ENCODE data around the gene TMEM179B.
A peak's percentile ranks its signal among the peaks of the same experiment; 100 is the strongest.
"Not testable (repeated sequence)": the region's sequence is repeated elsewhere in the genome, so short reads cannot be mapped to it uniquely, and the experiment has no call there.

Gene TMEM179B

GRCh38 chr11:62760867-62761227 is 26.4 kb upstream of the TMEM179B start:
- H3K9ac ChIP-seq (ENCODE audit: low read length in 5 of 5); H3K9me3 ChIP-seq (ENCODE audit: control insufficient read depth in 5 of 5, low read length in 5 of 5); H3K27me3 ChIP-seq (ENCODE audit: control insufficient read depth in 5 of 5, insufficient read depth in 4 of 5, low read length in 5 of 5); H3K27ac ChIP-seq (ENCODE audit: low read depth, low read length): not testable (repeated sequence)
- Histone ChIP-seq H3K36me3 (ENCODE audit: control insufficient read depth in 5 of 5, insufficient read depth in 5 of 5, low read length in 5 of 5) (peaks cover 0 to 13% (median 7%) of the 10 kb centered on the region in 5 donors), H3K4me3 (ENCODE audit: low read depth in 1 of 5, low read length in 5 of 5) (peak overlapping the region; percentile 11 to 92 (median 48)), H3K4me1 (ENCODE audit: control insufficient read depth in 5 of 5, insufficient read depth in 5 of 5, low read length in 5 of 5) (peaks cover 4 to 18% (median 15%) of the 10 kb centered on the region in 5 donors)

GRCh38 chr11:62770778-62771143 is 16.4 kb upstream of the TMEM179B start:
- Histone ChIP-seq H3K4me1 (ENCODE audit: control insufficient read depth in 5 of 5, insufficient read depth in 5 of 5, low read length in 5 of 5) (peaks cover 7 to 24% (median 20%) of the 10 kb centered on the region in 5 donors), H3K9me3 (ENCODE audit: control insufficient read depth in 5 of 5, low read length in 5 of 5) (no peaks in the 10 kb centered on the region), H3K4me3 (ENCODE audit: low read depth in 1 of 5, low read length in 5 of 5) (peak overlapping the region; percentile 75 to 86 (median 81)), H3K36me3 (ENCODE audit: control insufficient read depth in 5 of 5, insufficient read depth in 5 of 5, low read length in 5 of 5) (peaks cover 6 to 33% (median 23%) of the 10 kb centered on the region in 5 donors), H3K27me3 (ENCODE audit: control insufficient read depth in 5 of 5, insufficient read depth in 4 of 5, low read length in 5 of 5) (peaks cover 0 to 4% (median 0%) of the 10 kb centered on the region in 5 donors), H3K9ac (ENCODE audit: low read length in 5 of 5) (peak overlapping the region; percentile 3 to 89 (median 80)), H3K27ac (ENCODE audit: low read depth, low read length) (peak overlapping the region; percentile 78)

- Histone ChIP-seq H3K4me1 (ENCODE audit: control insufficient read depth in 5 of 5, insufficient read depth in 5 of 5, low read length in 5 of 5) (peaks cover 7 to 24% (median 20%) of the 10 kb centered on the region in 5 donors), H3K9me3 (ENCODE audit: control insufficient read depth in 5 of 5, low read length in 5 of 5) (no peaks in the 10 kb centered on the region), H3K36me3 (ENCODE audit: control insufficient read depth in 5 of 5, insufficient read depth in 5 of 5, low read length in 5 of 5) (peaks cover 6 to 34% (median 23%) of the 10 kb centered on the region in 5 donors), H3K27ac (ENCODE audit: low read depth, low read length) (peak within 1 kb of the TSS; percentile 78), H3K4me3 (ENCODE audit: low read depth in 1 of 5, low read length in 5 of 5) (peak within 1 kb of the TSS; percentile 75 to 87 (median 81)), H3K27me3 (ENCODE audit: control insufficient read depth in 5 of 5, insufficient read depth in 4 of 5, low read length in 5 of 5) (peaks cover 0 to 4% (median 0%) of the 10 kb centered on the region in 5 donors), H3K9ac (ENCODE audit: low read length in 5 of 5) (peak within 1 kb of the TSS; percentile 74 to 89 (median 80))
These were observed 15.8 kb upstream of the TMEM179B start, which contains the start of gene TAF6L for GRCh38 chr11:62771144-62772021. Gene TAF6L (plus strand): TSS chr11:62771396. CDS start chr11:62775784, 4,388 bp downstream.

GRCh38 chr11:62774407-62774806 is 12.8 kb upstream of the TMEM179B start:
- Histone ChIP-seq H3K27ac (ENCODE audit: low read depth, low read length) (no peak overlapping the region), H3K9me3 (ENCODE audit: control insufficient read depth in 5 of 5, low read length in 5 of 5) (no peaks in the 10 kb centered on the region), H3K9ac (ENCODE audit: low read length in 5 of 5) (no peak overlapping the region), H3K4me1 (ENCODE audit: control insufficient read depth in 5 of 5, insufficient read depth in 5 of 5, low read length in 5 of 5) (peaks cover 7 to 24% (median 20%) of the 10 kb centered on the region in 5 donors), H3K4me3 (ENCODE audit: low read depth in 1 of 5, low read length in 5 of 5) (no peak overlapping the region), H3K36me3 (ENCODE audit: control insufficient read depth in 5 of 5, insufficient read depth in 5 of 5, low read length in 5 of 5) (peaks cover 0 to 43% (median 32%) of the 10 kb centered on the region in 5 donors), H3K27me3 (ENCODE audit: control insufficient read depth in 5 of 5, insufficient read depth in 4 of 5, low read length in 5 of 5) (peaks cover 0 to 4% (median 0%) of the 10 kb centered on the region in 5 donors)

- Histone ChIP-seq H3K9ac (ENCODE audit: low read length in 5 of 5) (peak overlapping the region in 1 of 5 donors; percentile 16), H3K27me3 (ENCODE audit: control insufficient read depth in 5 of 5, insufficient read depth in 4 of 5, low read length in 5 of 5) (peaks cover 0 to 4% (median 0%) of the 10 kb centered on the region in 5 donors)
These were observed 11.6 kb upstream of the TMEM179B start for GRCh38 chr11:62775646-62776045.

GRCh38 chr11:62777389-62777788 is 9.8 kb upstream of the TMEM179B start:
- no peaks in the 10 kb centered on the region for H3K9me3 ChIP-seq (ENCODE audit: control insufficient read depth in 5 of 5, low read length in 5 of 5)
- H3K27me3 ChIP-seq (ENCODE audit: control insufficient read depth in 5 of 5, insufficient read depth in 4 of 5, low read length in 5 of 5), result no peaks in the 10 kb centered on the region
- H3K9ac ChIP-seq (ENCODE audit: low read length in 5 of 5), result peak overlapping the region in 1 of 5 donors; percentile 4
- H3K4me3 ChIP-seq (ENCODE audit: low read depth in 1 of 5, low read length in 5 of 5), result no peak overlapping the region
- no peak overlapping the region for H3K27ac ChIP-seq (ENCODE audit: low read depth, low read length)
- H3K36me3 ChIP-seq (ENCODE audit: control insufficient read depth in 5 of 5, insufficient read depth in 5 of 5, low read length in 5 of 5), result peaks cover 0 to 55% (median 40%) of the 10 kb centered on the region in 5 donors
- H3K4me1 ChIP-seq (ENCODE audit: control insufficient read depth in 5 of 5, insufficient read depth in 5 of 5, low read length in 5 of 5), result no peaks in the 10 kb centered on the region

More at GRCh38 chr11:62775646-62776045, 11.6 kb upstream of the TMEM179B start:
- H3K4me3 ChIP-seq (ENCODE audit: low read depth in 1 of 5, low read length in 5 of 5), result no peak overlapping the region
- no peak overlapping the region for H3K27ac ChIP-seq (ENCODE audit: low read depth, low read length)
- peaks cover 5 to 13% (median 10%) of the 10 kb centered on the region in 5 donors for H3K4me1 ChIP-seq (ENCODE audit: control insufficient read depth in 5 of 5, insufficient read depth in 5 of 5, low read length in 5 of 5)
- H3K9me3 ChIP-seq (ENCODE audit: control insufficient read depth in 5 of 5, low read length in 5 of 5), result no peaks in the 10 kb centered on the region
- peaks cover 0 to 47% (median 32%) of the 10 kb centered on the region in 5 donors for H3K36me3 ChIP-seq (ENCODE audit: control insufficient read depth in 5 of 5, insufficient read depth in 5 of 5, low read length in 5 of 5)

GRCh38 chr11:62778441-62778840 is 8.8 kb upstream of the TMEM179B start:
- H3K36me3 ChIP-seq (ENCODE audit: control insufficient read depth in 5 of 5, insufficient read depth in 5 of 5, low read length in 5 of 5), result peaks cover 0 to 61% (median 46%) of the 10 kb centered on the region in 5 donors
- no peak overlapping the region for H3K27ac ChIP-seq (ENCODE audit: low read depth, low read length)
- no peaks in the 10 kb centered on the region for H3K4me1 ChIP-seq (ENCODE audit: control insufficient read depth in 5 of 5, insufficient read depth in 5 of 5, low read length in 5 of 5)
- no peak overlapping the region for H3K4me3 ChIP-seq (ENCODE audit: low read depth in 1 of 5, low read length in 5 of 5)
- no peaks in the 10 kb centered on the region for H3K9me3 ChIP-seq (ENCODE audit: control insufficient read depth in 5 of 5, low read length in 5 of 5)
- H3K27me3 ChIP-seq (ENCODE audit: control insufficient read depth in 5 of 5, insufficient read depth in 4 of 5, low read length in 5 of 5), result no peaks in the 10 kb centered on the region
- H3K9ac ChIP-seq (ENCODE audit: low read length in 5 of 5), result peak overlapping the region in 1 of 5 donors; percentile 28

- Histone ChIP-seq H3K9me3 (ENCODE audit: control insufficient read depth in 5 of 5, low read length in 5 of 5) (no peaks in the 10 kb centered on the region), H3K27ac (ENCODE audit: low read depth, low read length) (no peak overlapping the region), H3K4me1 (ENCODE audit: control insufficient read depth in 5 of 5, insufficient read depth in 5 of 5, low read length in 5 of 5) (peaks cover 5 to 14% (median 11%) of the 10 kb centered on the region in 5 donors), H3K4me3 (ENCODE audit: low read depth in 1 of 5, low read length in 5 of 5) (no peak overlapping the region), H3K9ac (ENCODE audit: low read length in 5 of 5) (no peak overlapping the region), H3K27me3 (ENCODE audit: control insufficient read depth in 5 of 5, insufficient read depth in 4 of 5, low read length in 5 of 5) (no peaks in the 10 kb centered on the region), H3K36me3 (ENCODE audit: control insufficient read depth in 5 of 5, insufficient read depth in 5 of 5, low read length in 5 of 5) (peaks cover 0 to 34% (median 25%) of the 10 kb centered on the region in 5 donors)
These were observed 4.4 kb upstream of the TMEM179B start for GRCh38 chr11:62782753-62783152.

GRCh38 chr11:62786318-62787004 is 741 bp upstream of the TMEM179B start:
- H3K4me3 ChIP-seq (ENCODE audit: low read depth in 1 of 5, low read length in 5 of 5), result peak overlapping the region; percentile 48 to 99 (median 87)
- H3K9ac ChIP-seq (ENCODE audit: low read length in 5 of 5), result peak overlapping the region; percentile 66 to 90 (median 85)
- H3K27me3 ChIP-seq (ENCODE audit: control insufficient read depth in 5 of 5, insufficient read depth in 4 of 5, low read length in 5 of 5), result no peaks in the 10 kb centered on the region
- H3K27ac ChIP-seq (ENCODE audit: low read depth, low read length), result peak overlapping the region; percentile 90
- peaks cover 13 to 44% (median 38%) of the 10 kb centered on the region in 5 donors for H3K4me1 ChIP-seq (ENCODE audit: control insufficient read depth in 5 of 5, insufficient read depth in 5 of 5, low read length in 5 of 5)
- H3K36me3 ChIP-seq (ENCODE audit: control insufficient read depth in 5 of 5, insufficient read depth in 5 of 5, low read length in 5 of 5), result peaks cover 0 to 31% (median 28%) of the 10 kb centered on the region in 5 donors
- no peaks in the 10 kb centered on the region for H3K9me3 ChIP-seq (ENCODE audit: control insufficient read depth in 5 of 5, low read length in 5 of 5)

All from subcutaneous abdominal adipose tissue (tissue), 5 donors.